HepG2 (cell line): Measurements from ENCODE around the gene RBM12. TPM values are rescaled to one million over a fixed set of nuclear protein-coding genes. Genes with fewer than 3 reads are reported as not detected.

ENCODE experiments used
- DR1 ChIP-seq: sonication (generic); formaldehyde crosslinking; IDR thresholded peaks from 2 replicates; pipeline ENCODE4 v1.8.0; 2021; ENCODE audit warnings: mild to moderate bottlenecking, missing genetic modification reagents, inconsistent platforms
- GABPB1 ChIP-seq: IDR thresholded peaks from 2 replicates; pipeline ENCODE4 v1.6.1; 2016; ENCODE audit warnings: mild to moderate bottlenecking, missing genetic modification reagents, moderate library complexity, missing compliant biosample characterization
- HNF4A ChIP-seq: sonication (generic); formaldehyde crosslinking; IDR thresholded peaks from 2 replicates; pipeline ENCODE4 v1.4.0; 2020; ENCODE audit warnings: missing genetic modification reagents
- HNRNPK ChIP-seq: fragments of 200-400 bp; formaldehyde crosslinking; IDR thresholded peaks from 2 replicates; pipeline ENCODE4 v1.6.1; 2018; ENCODE audit warnings: low read length, low read depth, moderate library complexity, mild to moderate bottlenecking; ENCODE audit not compliant: poor library complexity, severe bottlenecking
- HOXD1 ChIP-seq: sonication (generic); formaldehyde crosslinking; IDR thresholded peaks from 2 replicates; pipeline ENCODE4 v1.5.0; 2020; ENCODE audit warnings: missing genetic modification reagents
- MAZ ChIP-seq, 2 experiments: sonication (generic) in 1 of 2; formaldehyde crosslinking in 1 of 2; IDR thresholded peaks; 2 replicates each; pipeline versions ENCODE4 v1.5.0 to v1.6.1; 2012 to 2020; ENCODE audit warnings: low read depth in 2 of 2, mild to moderate bottlenecking in 2 of 2, borderline replicate concordance in 1 of 2, improper control_type of control experiment in 1 of 2, low read length in 1 of 2, missing genetic modification reagents in 1 of 2, moderate library complexity in 1 of 2
- NFATC3 ChIP-seq: sonication (generic); formaldehyde crosslinking; IDR thresholded peaks from 2 replicates; pipeline ENCODE4 v1.5.1; 2020; ENCODE audit warnings: mild to moderate bottlenecking, missing genetic modification reagents
- PHF21A ChIP-seq: sonication (generic); formaldehyde crosslinking; IDR thresholded peaks from 2 replicates; pipeline ENCODE4 v1.5.0; 2020; ENCODE audit warnings: mild to moderate bottlenecking, missing genetic modification reagents
- PITX1 ChIP-seq: sonication (generic); formaldehyde crosslinking; IDR thresholded peaks from 2 replicates; pipeline ENCODE4 v1.5.1; 2020; ENCODE audit warnings: mild to moderate bottlenecking, missing genetic modification reagents
- SOX13 ChIP-seq, 3 experiments: fragments of 450-650 bp in 1 of 3; sonication (generic) in 1 of 3; formaldehyde crosslinking in 1 of 3; IDR thresholded peaks in 2 of 3; conservative IDR thresholded peaks in 1 of 3; 2 replicates each; pipeline versions ENCODE4 v1.5.0 to v1.6.1; 2016 to 2020; ENCODE audit warnings: antibody characterized with exemption in 1 of 3, mild to moderate bottlenecking in 1 of 3, missing compliant biosample characterization in 1 of 3, missing genetic modification reagents in 1 of 3, moderate library complexity in 1 of 3
- TERF1 ChIP-seq: sonication (generic); formaldehyde crosslinking; IDR thresholded peaks from 2 replicates; pipeline ENCODE4 v1.8.0; 2022; ENCODE audit warnings: mild to moderate bottlenecking, missing genetic modification reagents, moderate library complexity
- YEATS4 ChIP-seq: sonication (generic); formaldehyde crosslinking; IDR thresholded peaks from 2 replicates; pipeline ENCODE4 v1.4.0; 2020; ENCODE audit warnings: missing genetic modification reagents, borderline replicate concordance
- ZNF224 ChIP-seq: sonication (generic); formaldehyde crosslinking; IDR thresholded peaks from 2 replicates; pipeline ENCODE4 v1.5.0; 2020; ENCODE audit warnings: mild to moderate bottlenecking, missing genetic modification reagents
- ZNF292 ChIP-seq: sonication (generic); formaldehyde crosslinking; IDR thresholded peaks from 2 replicates; pipeline ENCODE4 v1.8.1; 2022; ENCODE audit warnings: mild to moderate bottlenecking, low read depth, missing genetic modification reagents, borderline replicate concordance
- ZNF567 ChIP-seq: sonication (generic); formaldehyde crosslinking; IDR thresholded peaks from 2 replicates; pipeline ENCODE4 v1.8.1; 2023; ENCODE audit warnings: mild to moderate bottlenecking, missing genetic modification reagents, borderline replicate concordance
- ZNF720 ChIP-seq: sonication (generic); formaldehyde crosslinking; IDR thresholded peaks from 2 replicates; pipeline ENCODE4 v1.4.0; 2020; ENCODE audit warnings: missing genetic modification reagents
- ZNF746 ChIP-seq: sonication (generic); formaldehyde crosslinking; IDR thresholded peaks from 2 replicates; pipeline ENCODE4 v1.8.0; 2022; ENCODE audit warnings: mild to moderate bottlenecking, missing genetic modification reagents
- ZNF850 ChIP-seq: sonication (generic); formaldehyde crosslinking; conservative IDR thresholded peaks from 2 replicates; pipeline ENCODE4 v1.9.0; 2021; ENCODE audit warnings: mild to moderate bottlenecking, missing genetic modification reagents
- ZNF891 ChIP-seq: sonication (generic); formaldehyde crosslinking; IDR thresholded peaks from 2 replicates; pipeline ENCODE4 v1.5.0; 2020; ENCODE audit warnings: mild to moderate bottlenecking, missing genetic modification reagents
- polyA plus RNA-seq, 8 experiments: library from polyadenylated mRNA; depleted of rRNA in 3 of 8; stranded (reverse) in 7 of 8; unstranded in 1 of 8; fragments of >200 nt; fragmentation: Illumina TruSeq in 4 of 8; extraction: Trizol in 4 of 8; gene quantifications; 2 replicates each; pipeline versions ENCODE4 v1.2.1 to v1.2.3, GENCODE V29; 2011 to 2016; ENCODE audit warnings: low read depth in 4 of 8, missing spikeins in 1 of 8, mixed read lengths in 1 of 8; ENCODE audit not compliant: insufficient read depth in 1 of 8
- total RNA-seq, 5 experiments: library from RNA; depleted of rRNA; stranded (reverse); fragments of >200 nt; fragmentation: Illumina TruSeq; extraction: Trizol; gene quantifications; 2 replicates each; pipeline ENCODE4 v1.2.3, GENCODE V29; 2016; ENCODE audit warnings: low read depth in 1 of 5
- TF ChIP-seq, protein P1 (sequence below), 2 experiments: sonication (generic) in 1 of 2; formaldehyde crosslinking in 1 of 2; IDR thresholded peaks; 2 replicates each; pipeline versions ENCODE4 v1.5.1 to v1.6.1; 2011 to 2020; ENCODE audit warnings: borderline replicate concordance in 1 of 2, low read depth in 1 of 2, low read length in 1 of 2, mild to moderate bottlenecking in 1 of 2, missing genetic modification reagents in 1 of 2, moderate library complexity in 1 of 2
- TF ChIP-seq, protein P2 (sequence below): sonication (generic); formaldehyde crosslinking; IDR thresholded peaks from 2 replicates; pipeline ENCODE4 v1.4.0; 2020; ENCODE audit warnings: mild to moderate bottlenecking, missing genetic modification reagents

Gene RBM12
- total and polyA plus RNA-seq, 2 of the 13 experiments (the other 11 are each of a cell fraction or from before 2014, with no cell fraction given): 97.9 to 104 TPM

DNA sequence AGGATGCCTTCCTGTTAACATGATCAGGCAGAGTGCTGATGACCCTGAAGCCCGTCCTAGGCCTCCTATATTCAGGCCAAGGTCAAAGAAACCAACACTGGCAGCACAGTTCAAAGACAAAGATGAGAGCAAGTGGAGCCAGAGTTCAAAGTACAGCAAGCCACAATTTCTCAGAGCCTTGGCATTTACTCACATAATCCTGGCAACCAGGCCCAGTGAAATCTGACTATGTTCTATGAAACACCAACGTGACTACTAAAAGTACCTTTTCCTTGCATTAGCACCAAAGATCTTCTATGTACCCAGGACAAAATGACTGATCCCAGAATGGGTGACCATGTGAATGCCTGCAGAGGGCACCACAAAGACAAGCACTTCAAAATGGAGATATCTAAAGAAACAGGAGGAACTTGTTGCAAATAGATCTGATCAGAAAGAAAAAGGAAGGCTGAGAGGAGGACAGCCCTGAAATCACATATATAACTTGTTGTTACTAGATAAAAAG, 30.6 kb upstream of the RBM12 start (continued):
- TF ChIP-seq TERF1 (CRISPR knock-in tag): no peak
- 0 out of 2 replicates have a peak, but pooled peaks have one; percentile 54 for TF ChIP-seq ZNF567 (CRISPR knock-in tag)
- TF ChIP-seq DR1 (CRISPR knock-in tag): no peak
- no peak for TF ChIP-seq PITX1
- no peak for TF ChIP-seq YEATS4
- TF ChIP-seq ZNF224 (CRISPR knock-in tag): no peak
- TF ChIP-seq, protein P1, sequence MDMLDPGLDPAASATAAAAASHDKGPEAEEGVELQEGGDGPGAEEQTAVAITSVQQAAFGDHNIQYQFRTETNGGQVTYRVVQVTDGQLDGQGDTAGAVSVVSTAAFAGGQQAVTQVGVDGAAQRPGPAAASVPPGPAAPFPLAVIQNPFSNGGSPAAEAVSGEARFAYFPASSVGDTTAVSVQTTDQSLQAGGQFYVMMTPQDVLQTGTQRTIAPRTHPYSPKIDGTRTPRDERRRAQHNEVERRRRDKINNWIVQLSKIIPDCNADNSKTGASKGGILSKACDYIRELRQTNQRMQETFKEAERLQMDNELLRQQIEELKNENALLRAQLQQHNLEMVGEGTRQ (IDR thresholded peaks at IDR 0.05; ENCODE audit: low read depth, low read length): no peak
- TF ChIP-seq, protein P1 (CRISPR knock-in tag; IDR thresholded peaks at IDR 0.05; ENCODE audit: borderline replicate concordance): no peak
- TF ChIP-seq HNRNPK: no peak
- no peak for TF ChIP-seq ZNF850 (CRISPR knock-in tag)
- no peak for TF ChIP-seq ZNF891 (CRISPR knock-in tag)
- TF ChIP-seq ZNF720 (CRISPR knock-in tag): no peak
- peak; percentile 99 for TF ChIP-seq HNF4A (CRISPR knock-in tag)
- TF ChIP-seq MAZ (IDR thresholded peaks at IDR 0.05; ENCODE audit: borderline replicate concordance, low read depth, low read length): no peak
- no peak for TF ChIP-seq MAZ (CRISPR knock-in tag; IDR thresholded peaks at IDR 0.05; ENCODE audit: low read depth)
- TF ChIP-seq ZNF746 (CRISPR knock-in tag): no peak
- TF ChIP-seq, protein P2, sequence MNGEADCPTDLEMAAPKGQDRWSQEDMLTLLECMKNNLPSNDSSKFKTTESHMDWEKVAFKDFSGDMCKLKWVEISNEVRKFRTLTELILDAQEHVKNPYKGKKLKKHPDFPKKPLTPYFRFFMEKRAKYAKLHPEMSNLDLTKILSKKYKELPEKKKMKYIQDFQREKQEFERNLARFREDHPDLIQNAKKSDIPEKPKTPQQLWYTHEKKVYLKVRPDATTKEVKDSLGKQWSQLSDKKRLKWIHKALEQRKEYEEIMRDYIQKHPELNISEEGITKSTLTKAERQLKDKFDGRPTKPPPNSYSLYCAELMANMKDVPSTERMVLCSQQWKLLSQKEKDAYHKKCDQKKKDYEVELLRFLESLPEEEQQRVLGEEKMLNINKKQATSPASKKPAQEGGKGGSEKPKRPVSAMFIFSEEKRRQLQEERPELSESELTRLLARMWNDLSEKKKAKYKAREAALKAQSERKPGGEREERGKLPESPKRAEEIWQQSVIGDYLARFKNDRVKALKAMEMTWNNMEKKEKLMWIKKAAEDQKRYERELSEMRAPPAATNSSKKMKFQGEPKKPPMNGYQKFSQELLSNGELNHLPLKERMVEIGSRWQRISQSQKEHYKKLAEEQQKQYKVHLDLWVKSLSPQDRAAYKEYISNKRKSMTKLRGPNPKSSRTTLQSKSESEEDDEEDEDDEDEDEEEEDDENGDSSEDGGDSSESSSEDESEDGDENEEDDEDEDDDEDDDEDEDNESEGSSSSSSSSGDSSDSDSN: peak; percentile 38; the same call in 1 of the 2 replicates
- TF ChIP-seq GABPB1 (CRISPR knock-in tag): no peak
- peak; percentile 21; the same call in 1 of the 2 replicates for TF ChIP-seq PHF21A (CRISPR knock-in tag)
- TF ChIP-seq SOX13 (IDR thresholded peaks at IDR 0.05): no peak
- TF ChIP-seq SOX13 (CRISPR knock-in tag; conservative IDR thresholded peaks at IDR 0.05 in 1 of 2, IDR thresholded peaks at IDR 0.05 in 1 of 2): peak in 1 of 2 experiments; percentile 56; a peak in 1 of 4 replicates
- TF ChIP-seq NFATC3 (CRISPR knock-in tag): no peak
- TF ChIP-seq ZNF292 (CRISPR knock-in tag): peak; percentile 44; the same call in 1 of the 2 replicates
- no peak for TF ChIP-seq HOXD1
